ENCODE results near the gene KIF21A.

KIF21A gene

DNA sequence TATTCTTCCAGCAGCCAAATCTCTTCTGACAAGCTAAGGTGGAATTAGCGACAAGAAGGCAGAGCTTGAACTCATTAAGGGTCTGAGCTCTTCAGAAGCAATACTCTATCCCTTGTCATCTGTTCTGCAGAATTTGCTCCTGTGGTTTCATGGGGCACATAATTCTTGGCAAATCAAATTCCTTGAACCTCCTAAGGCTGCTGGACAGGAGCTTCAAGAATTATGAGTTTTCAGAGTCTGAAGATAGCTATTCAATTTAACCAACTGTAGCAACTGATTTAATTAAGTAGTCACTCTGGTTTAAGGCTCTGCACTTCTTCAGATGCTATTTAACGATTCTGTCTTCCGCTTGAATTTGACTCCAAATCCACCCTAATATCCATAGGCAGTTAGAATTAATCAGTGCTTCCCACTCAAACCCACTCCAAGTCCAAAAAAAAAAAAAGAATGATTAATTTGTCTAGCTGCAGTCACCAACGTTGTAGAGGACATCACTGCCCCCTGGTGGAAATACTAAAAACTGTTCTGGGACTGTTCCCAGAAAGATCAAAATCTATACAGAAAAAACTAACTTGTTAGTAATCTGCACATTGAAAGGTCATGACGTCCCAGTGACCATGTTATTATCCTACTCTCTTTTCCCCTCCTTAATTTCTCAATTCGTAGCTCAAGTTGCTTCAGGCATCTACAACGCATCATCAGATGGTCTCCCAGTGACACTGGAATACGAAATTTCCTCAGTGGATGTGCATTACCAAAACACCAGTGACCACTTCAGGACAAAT lies 169.9 kb downstream of the KIF21A start:
- DNase-seq, result no peak

DNA sequence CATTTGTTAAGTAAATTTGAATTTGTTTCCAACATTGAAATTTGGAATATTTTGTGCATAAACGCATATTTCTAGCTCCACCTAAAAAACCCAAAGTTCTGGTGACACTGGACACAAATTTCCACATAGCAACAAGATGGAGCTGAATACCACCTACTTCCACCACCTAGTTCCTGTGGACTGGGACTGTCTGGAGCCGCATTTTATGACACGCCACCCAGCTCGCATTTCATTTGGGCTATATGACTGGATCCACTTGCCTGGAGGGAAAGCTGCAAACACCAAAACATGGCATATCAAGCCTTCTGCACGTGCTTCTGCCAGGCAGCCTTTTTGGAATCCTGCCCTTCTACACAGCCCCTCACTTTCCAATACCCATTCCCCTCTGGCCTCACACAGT lies 173.4 kb downstream of the KIF21A start:
- no peak for DNase-seq

GRCh38 chr12:39267886-39268285 lies 175.0 kb downstream of the KIF21A start:
- DNase-seq, result no peak

DNA sequence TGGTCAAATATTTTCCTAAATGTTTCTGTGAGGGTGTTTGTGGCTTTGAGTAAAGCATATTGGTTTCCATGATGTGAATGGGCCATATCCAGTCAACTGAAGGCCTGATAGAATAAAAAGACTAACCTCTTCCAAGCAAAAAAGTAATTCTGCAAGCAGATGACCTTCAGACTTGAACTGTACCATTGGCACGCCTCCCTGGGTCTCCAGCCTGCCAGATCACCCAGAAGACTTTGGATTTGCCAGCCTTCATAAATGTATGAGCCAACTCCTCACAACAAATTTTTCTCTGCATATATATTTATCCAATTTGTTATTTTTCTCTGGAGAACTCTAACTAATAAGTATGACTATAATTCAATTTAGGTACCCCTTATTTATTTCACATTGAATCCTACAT lies 190.3 kb downstream of the KIF21A start:
- DNase-seq, result no peak

All from stimulated activated CD4-positive, alpha-beta T cell treated with anti-CD3 and anti-CD28 coated beads, Interleukin-4, amount 100 ng/mL, for 4 hours (primary cell).